Trophoblast cell (in vitro differentiated cells and primary cell): Measurements from ENCODE around the gene MIF. TPM values are rescaled to one million over a fixed set of nuclear protein-coding genes. Genes with fewer than 3 reads are reported as not detected.
A peak's percentile ranks its signal among the peaks of the same experiment; 100 is the strongest.

Experiments used
- DNase-seq, 2 donors: peaks; one replicate each; pipeline ENCODE4 v3.0.0-alpha.2; 2016
- H2AFZ ChIP-seq: 2 replicates; pipeline ENCODE4 v1.6.1; 2013; ENCODE audit warnings: low read length, moderate library complexity, mild to moderate bottlenecking; ENCODE audit not compliant: insufficient read depth, poor library complexity
- H2AK5ac ChIP-seq: 2 replicates; pipeline ENCODE4 v1.6.1; 2013; ENCODE audit warnings: mild to moderate bottlenecking, low read length
- H2BK120ac ChIP-seq: 2 replicates; pipeline ENCODE4 v1.6.1; 2013; ENCODE audit warnings: low read length, mild to moderate bottlenecking, moderate library complexity; ENCODE audit not compliant: insufficient read depth, poor library complexity
- H2BK12ac ChIP-seq: 2 replicates; pipeline ENCODE4 v1.6.1; 2013; ENCODE audit warnings: mild to moderate bottlenecking, low read length, moderate library complexity
- H2BK5ac ChIP-seq: 2 replicates; pipeline ENCODE4 v1.6.1; 2013; ENCODE audit warnings: low read length, low read depth, moderate library complexity, mild to moderate bottlenecking; ENCODE audit not compliant: poor library complexity
- H3K14ac ChIP-seq: 2 replicates; pipeline ENCODE4 v1.6.1; 2013; ENCODE audit warnings: mild to moderate bottlenecking, low read length
- H3K18ac ChIP-seq: 2 replicates; pipeline ENCODE4 v1.6.1; 2013; ENCODE audit warnings: mild to moderate bottlenecking, low read length
- H3K23ac ChIP-seq: 2 replicates; pipeline ENCODE4 v1.6.1; 2013; ENCODE audit warnings: low read length
- H3K27ac ChIP-seq: 2 replicates; pipeline ENCODE4 v1.5.1; 2013; ENCODE audit warnings: low read depth, mild to moderate bottlenecking, inconsistent platforms, low read length, moderate library complexity
- H3K27me3 ChIP-seq: 2 replicates; pipeline ENCODE4 v1.6.1; 2013; ENCODE audit warnings: inconsistent platforms, mild to moderate bottlenecking, low read length, moderate library complexity; ENCODE audit not compliant: insufficient read depth
- H3K36me3 ChIP-seq, 2 experiments: 1 replicate in 1 of 2; 2 replicates in 1 of 2; pipeline ENCODE4 v1.6.1; 2013; ENCODE audit warnings: low read length in 2 of 2, mild to moderate bottlenecking in 2 of 2, moderate library complexity in 1 of 2; ENCODE audit not compliant: insufficient read depth in 2 of 2, control insufficient read depth in 1 of 2
- H3K4ac ChIP-seq: 2 replicates; pipeline ENCODE4 v1.6.1; 2013; ENCODE audit warnings: low read depth, mild to moderate bottlenecking, low read length, moderate library complexity
- H3K4me1 ChIP-seq, 2 experiments: 1 replicate in 1 of 2; 2 replicates in 1 of 2; pipeline ENCODE4 v1.6.1; 2013; ENCODE audit warnings: low read length in 2 of 2, mild to moderate bottlenecking in 2 of 2, moderate library complexity in 1 of 2; ENCODE audit not compliant: insufficient read depth in 2 of 2, control insufficient read depth in 1 of 2
- H3K4me2 ChIP-seq: 2 replicates; pipeline ENCODE4 v1.6.1; 2013; ENCODE audit warnings: inconsistent platforms, mild to moderate bottlenecking, low read length, moderate library complexity
- H3K4me3 ChIP-seq: 2 replicates; pipeline ENCODE4 v1.5.1; 2013; ENCODE audit warnings: mild to moderate bottlenecking, low read depth, low read length, inconsistent platforms
- H3K79me1 ChIP-seq: one replicate; pipeline ENCODE4 v1.6.1; 2013; ENCODE audit warnings: low read length
- H3K79me2 ChIP-seq: 2 replicates; pipeline ENCODE4 v1.6.1; 2013; ENCODE audit warnings: low read length, mild to moderate bottlenecking; ENCODE audit not compliant: control insufficient read depth, insufficient read depth, poor library complexity
- H3K9ac ChIP-seq: 2 replicates; pipeline ENCODE4 v1.6.1; 2013; ENCODE audit warnings: mild to moderate bottlenecking, low read length
- H3K9me3 ChIP-seq: 2 replicates; pipeline ENCODE4 v1.6.1; 2013; ENCODE audit warnings: low read depth, mild to moderate bottlenecking, control low read depth, inconsistent platforms, low read length; ENCODE audit not compliant: insufficient read depth
- H4K12ac ChIP-seq: 2 replicates; pipeline ENCODE4 v1.6.1; 2013; ENCODE audit warnings: low read depth, mild to moderate bottlenecking, low read length, moderate library complexity
- H4K8ac ChIP-seq: 2 replicates; pipeline ENCODE4 v1.6.1; 2013; ENCODE audit warnings: low read depth, mild to moderate bottlenecking, low read length, moderate library complexity
- H4K91ac ChIP-seq: one replicate; pipeline ENCODE4 v1.6.1; 2013; ENCODE audit warnings: low read depth, mild to moderate bottlenecking, low read length, moderate library complexity
- WGBS: extraction: QIAGEN DNeasy Blood & Tissue Kit; methylation state at CpG from one replicate; pipeline ENCODE4 v1.1.7; 2013; ENCODE audit warnings: missing lambda C conversion rate; ENCODE audit not compliant: insufficient read length, insufficient coverage; ENCODE audit errors: extremely low coverage; 5-methylcytosine and 5-hydroxymethylcytosine counted together
- polyA plus RNA-seq: library from polyadenylated mRNA; stranded (reverse); fragments of 200-250 nt; gene quantifications from 2 replicates; pipeline ENCODE4 v1.2.3, GENCODE V29; 2013

The MIF gene
- polyA plus RNA-seq: 949 and 965 TPM in 2 replicates

GRCh38 chr22:23893945-23894709 is at the start of gene MIF:
TSS of gene MIF (plus strand) at chr22:23894383. CDS start at chr22:23894475, 92 bp downstream.
- Histone ChIP-seq H3K4me2 (peak within 1 kb of the TSS; percentile 76), H3K27ac (peak within 1 kb of the TSS; percentile 89), H2AFZ (peak within 1 kb of the TSS; percentile 72), H4K91ac (peak within 1 kb of the TSS; percentile 65), H2BK120ac (peak within 1 kb of the TSS; percentile 33), H3K9ac (peak within 1 kb of the TSS; percentile 79), H2AK5ac (peak within 1 kb of the TSS; percentile 72), H3K9me3 (peaks cover 6% of the 10 kb centered on the region), H4K8ac (peak within 1 kb of the TSS; percentile 91), H4K12ac (peak within 1 kb of the TSS; percentile 65), H3K36me3 (peaks cover 19 to 21% of the 10 kb centered on the region in 2 experiments), H2BK5ac (peak within 1 kb of the TSS; percentile 74), H2BK12ac (no peak within 1 kb of the TSS), H3K27me3 (no peaks in the 10 kb centered on the region), H3K14ac (peak within 1 kb of the TSS; percentile 83), H3K79me1 (peaks cover 13% of the 10 kb centered on the region), H3K4me1 (peaks cover 9 to 13% of the 10 kb centered on the region in 2 experiments), H3K79me2 (peaks cover 9% of the 10 kb centered on the region), H3K4me3 (peak within 1 kb of the TSS; percentile 84), H3K4ac (peak within 1 kb of the TSS; percentile 78), H3K23ac (no peak within 1 kb of the TSS), H3K18ac (peak within 1 kb of the TSS; percentile 91)
- WGBS: no CpG with 5 or more reads among the region's 72 CpGs
- DNase-seq: peak; percentile 99

GRCh38 chr22:23844739-23845202 is 49.4 kb upstream of the MIF start:
- peaks cover 3 to 5% of the 10 kb centered on the region in 2 experiments for H3K4me1 ChIP-seq
- no peak overlapping the region for H3K18ac ChIP-seq
- H3K79me2 ChIP-seq: no peaks in the 10 kb centered on the region
- no peak overlapping the region for H3K4me3 ChIP-seq
- no peak overlapping the region for H3K9ac ChIP-seq
- H2AFZ ChIP-seq: no peak overlapping the region
- H3K9me3 ChIP-seq: no peaks in the 10 kb centered on the region
- H2AK5ac ChIP-seq: peak overlapping the region; percentile 7
- no peak overlapping the region for H2BK5ac ChIP-seq
- no peak overlapping the region for H3K4ac ChIP-seq
- no peak overlapping the region for H3K14ac ChIP-seq
- no peak overlapping the region for H4K8ac ChIP-seq
- H4K91ac ChIP-seq: no peak overlapping the region
- no peak for DNase-seq
- no peaks in the 10 kb centered on the region for H3K36me3 ChIP-seq
- WGBS: no CpG with 5 or more reads among the region's 8 CpGs
- H4K12ac ChIP-seq: no peak overlapping the region
- H3K23ac ChIP-seq: no peak overlapping the region
- no peak overlapping the region for H2BK12ac ChIP-seq
- no peak overlapping the region for H3K4me2 ChIP-seq
- no peaks in the 10 kb centered on the region for H3K27me3 ChIP-seq
- H3K79me1 ChIP-seq: no peaks in the 10 kb centered on the region
- no peak overlapping the region for H3K27ac ChIP-seq
- no peak overlapping the region for H2BK120ac ChIP-seq

GRCh38 chr22:23845265-23846080 is 48.7 kb upstream of the MIF start:
- H3K18ac ChIP-seq: no peak overlapping the region
- H2AK5ac ChIP-seq: peak overlapping the region; percentile 7
- no peak overlapping the region for H3K23ac ChIP-seq
- H4K8ac ChIP-seq: no peak overlapping the region
- H3K27me3 ChIP-seq: no peaks in the 10 kb centered on the region
- no peak overlapping the region for H4K12ac ChIP-seq
- H3K9me3 ChIP-seq: no peaks in the 10 kb centered on the region
- no peak overlapping the region for H2AFZ ChIP-seq
- DNase-seq: peak in 1 of 2 donors; percentile 47
- no peaks in the 10 kb centered on the region for H3K36me3 ChIP-seq
- H3K4ac ChIP-seq: no peak overlapping the region
- H3K79me1 ChIP-seq: no peaks in the 10 kb centered on the region
- no peak overlapping the region for H3K9ac ChIP-seq
- H2BK5ac ChIP-seq: no peak overlapping the region
- no peak overlapping the region for H3K14ac ChIP-seq
- H3K4me2 ChIP-seq: no peak overlapping the region
- no peak overlapping the region for H3K4me3 ChIP-seq
- no CpG with 5 or more reads among the region's 9 CpGs for WGBS
- peaks cover 5% of the 10 kb centered on the region in 2 experiments for H3K4me1 ChIP-seq
- H3K79me2 ChIP-seq: no peaks in the 10 kb centered on the region
- H3K27ac ChIP-seq: no peak overlapping the region
- H2BK12ac ChIP-seq: no peak overlapping the region
- H2BK120ac ChIP-seq: no peak overlapping the region
- H4K91ac ChIP-seq: no peak overlapping the region

- no CpG with 5 or more reads among the region's 7 CpGs for WGBS
- no peak overlapping the region for H2AK5ac ChIP-seq
- peak overlapping the region; percentile 9 for H4K91ac ChIP-seq
- no peak overlapping the region for H3K18ac ChIP-seq
- H3K4ac ChIP-seq: no peak overlapping the region
- no peak overlapping the region for H2AFZ ChIP-seq
- H2BK12ac ChIP-seq: no peak overlapping the region
- no peak overlapping the region for H2BK5ac ChIP-seq
- H3K23ac ChIP-seq: no peak overlapping the region
- peaks cover 5% of the 10 kb centered on the region in 2 experiments for H3K4me1 ChIP-seq
- no peak overlapping the region for H4K8ac ChIP-seq
- H3K36me3 ChIP-seq: no peaks in the 10 kb centered on the region
- no peaks in the 10 kb centered on the region for H3K9me3 ChIP-seq
- H3K27ac ChIP-seq: no peak overlapping the region
- no peak overlapping the region for H2BK120ac ChIP-seq
- no peaks in the 10 kb centered on the region for H3K79me1 ChIP-seq
- no peak overlapping the region for H4K12ac ChIP-seq
- DNase-seq: no peak
- H3K27me3 ChIP-seq: no peaks in the 10 kb centered on the region
- no peak overlapping the region for H3K14ac ChIP-seq
- H3K79me2 ChIP-seq: no peaks in the 10 kb centered on the region
- no peak overlapping the region for H3K4me3 ChIP-seq
- H3K9ac ChIP-seq: no peak overlapping the region
- no peak overlapping the region for H3K4me2 ChIP-seq
Measured at GRCh38 chr22:23846081-23846469, 48.1 kb upstream of the MIF start.
